ENCODE results near the gene MYZAP.

The MYZAP gene

GRCh38 chr15:57565311-57565710 lies 26.4 kb upstream of the MYZAP start:
- no peak for DNase-seq

- DNase-seq: no peak
Measured at GRCh38 chr15:57566834-57567233, 24.9 kb upstream of the MYZAP start.

- no peak for DNase-seq
Measured at GRCh38 chr15:57567891-57568290, 23.8 kb upstream of the MYZAP start.

- no peak for DNase-seq
Measured at GRCh38 chr15:57568299-57568698, 23.4 kb upstream of the MYZAP start.

- DNase-seq: no peak
Measured at GRCh38 chr15:57570340-57570739, 21.4 kb upstream of the MYZAP start.

- DNase-seq: no peak
Measured at GRCh38 chr15:57570994-57571393, 20.7 kb upstream of the MYZAP start.

- DNase-seq: no peak
Measured at GRCh38 chr15:57571725-57572124, 20.0 kb upstream of the MYZAP start.

GRCh38 chr15:57572468-57572867 lies 19.2 kb upstream of the MYZAP start:
- no peak for DNase-seq

- no peak for DNase-seq
Measured at GRCh38 chr15:57573151-57573550, 18.6 kb upstream of the MYZAP start.

GRCh38 chr15:57575363-57575762 lies 16.3 kb upstream of the MYZAP start:
- no peak for DNase-seq

GRCh38 chr15:57578288-57578900 lies 13.3 kb upstream of the MYZAP start:
- no peak for DNase-seq

GRCh38 chr15:57580428-57580827 lies 11.3 kb upstream of the MYZAP start:
- DNase-seq: no peak

- no peak for DNase-seq
Measured at GRCh38 chr15:57580866-57581265, 10.8 kb upstream of the MYZAP start.

GRCh38 chr15:57582090-57582489 lies 9.6 kb upstream of the MYZAP start:
- DNase-seq: no peak

GRCh38 chr15:57583282-57583681 lies 8.4 kb upstream of the MYZAP start:
- DNase-seq: no peak

GRCh38 chr15:57583720-57584119 lies 8.0 kb upstream of the MYZAP start:
- DNase-seq: no peak

GRCh38 chr15:57586661-57587424 lies 4.9 kb upstream of the MYZAP start:
- DNase-seq: no peak

GRCh38 chr15:57589281-57589680 lies 2.4 kb upstream of the MYZAP start:
- no peak for DNase-seq

GRCh38 chr15:57589754-57590153 lies 1.9 kb upstream of the MYZAP start:
- no peak for DNase-seq

- no peak for DNase-seq
Measured at GRCh38 chr15:57591237-57591821, 375 bp upstream of the MYZAP start.

GRCh38 chr15:57592426-57592825 lies 722 bp downstream of the MYZAP start:
- no peak for DNase-seq

GRCh38 chr15:57592836-57593420 lies 1.2 kb downstream of the MYZAP start:
- DNase-seq: no peak

GRCh38 chr15:57594479-57594878 lies 2.8 kb downstream of the MYZAP start:
- DNase-seq: no peak
